Activated T-helper 2 cell treated with anti-CD3 and anti-CD28 coated beads, Interferon-gamma antibody, Interleukin-2, Interleukin-4, amounts not matched to agents 10 μg/mL and 5 μg/mL and 100 μg/mL, durations not matched to agents 14 hours and 24 hours and 36 hours (primary cell): Measurements from ENCODE around the gene MEF2C. TPM values are rescaled to one million over a fixed set of nuclear protein-coding genes. Genes with fewer than 3 reads are reported as not detected.

ENCODE experiments used
- DNase-seq: peaks from one replicate; pipeline ENCODE4 v3.0.0; 2021; ENCODE audit warnings: low spot score
- H3K27ac Mint-ChIP-seq: one replicate; pipeline ENCODE4 v1.8.0; 2021; ENCODE audit warnings: mixed read lengths
- H3K27me3 Mint-ChIP-seq: one replicate; pipeline ENCODE4 v1.8.0; 2021; ENCODE audit warnings: low read depth, mixed read lengths
- H3K36me3 Mint-ChIP-seq: one replicate; pipeline ENCODE4 v1.8.0; 2021; ENCODE audit warnings: low read depth, mixed read lengths
- H3K4me1 Mint-ChIP-seq: one replicate; pipeline ENCODE4 v1.8.0; 2021; ENCODE audit warnings: low read depth, mixed read lengths
- H3K4me3 Mint-ChIP-seq: one replicate; pipeline ENCODE4 v1.8.0; 2021; ENCODE audit warnings: low read depth, mild to moderate bottlenecking, moderate library complexity, mixed read lengths
- H3K9me3 Mint-ChIP-seq: one replicate; pipeline ENCODE4 v1.8.0; 2021; ENCODE audit warnings: mixed read lengths
- intact Hi-C: fragments of 100-400 bp; cut with micrococcal nuclease; formaldehyde crosslinking; loops from one replicate; pipeline ENCODE4 v1.15.1; 2023
- total RNA-seq: library from RNA; stranded (reverse); gene quantifications from 2 replicates; pipeline ENCODE4 v1.2.3, GENCODE V29; 2022

Gene MEF2C
- total RNA-seq, 1 donor from 2014 or later = 0.25 TPM

- peak overlapping the region; percentile 1 for H3K27ac Mint-ChIP-seq
These were observed 204.8 kb downstream of the MEF2C start for GRCh38 chr5:88677943-88678769.

GRCh38 chr5:88677376-88677895 is 205.5 kb downstream of the MEF2C start:
- H3K27ac Mint-ChIP-seq = no peak overlapping the region
- intact Hi-C loops = no loop called here
- H3K27me3 Mint-ChIP-seq = peaks cover 79% of the 10 kb centered on the region
- H3K9me3 Mint-ChIP-seq = peaks cover 4% of the 10 kb centered on the region
- DNase-seq = no peak
- peaks cover 26% of the 10 kb centered on the region for H3K4me1 Mint-ChIP-seq
- H3K4me3 Mint-ChIP-seq = no peak overlapping the region
- H3K36me3 Mint-ChIP-seq = peaks cover 4% of the 10 kb centered on the region

More at GRCh38 chr5:88677943-88678769, 204.8 kb downstream of the MEF2C start:
- no peak for DNase-seq
- H3K4me1 Mint-ChIP-seq = peaks cover 26% of the 10 kb centered on the region
- intact Hi-C loops = no loop called here
- H3K9me3 Mint-ChIP-seq = peaks cover 4% of the 10 kb centered on the region
- peaks cover 81% of the 10 kb centered on the region for H3K27me3 Mint-ChIP-seq
- H3K4me3 Mint-ChIP-seq = no peak overlapping the region
- peaks cover 4% of the 10 kb centered on the region for H3K36me3 Mint-ChIP-seq

- DNase-seq = no peak
- H3K36me3 Mint-ChIP-seq = peaks cover 4% of the 10 kb centered on the region
- peaks cover 4% of the 10 kb centered on the region for H3K9me3 Mint-ChIP-seq
- intact Hi-C loops = no loop called here
- H3K4me1 Mint-ChIP-seq = peaks cover 26% of the 10 kb centered on the region
- no peak overlapping the region for H3K27ac Mint-ChIP-seq
- peak overlapping the region; percentile 20 for H3K4me3 Mint-ChIP-seq
- H3K27me3 Mint-ChIP-seq = peaks cover 83% of the 10 kb centered on the region
These were observed 206.2 kb downstream of the MEF2C start for GRCh38 chr5:88676637-88677375.

GRCh38 chr5:88675708-88676636 is 207.0 kb downstream of the MEF2C start:
- no peak for DNase-seq
- H3K9me3 Mint-ChIP-seq = peaks cover 4% of the 10 kb centered on the region
- H3K36me3 Mint-ChIP-seq = peaks cover 4% of the 10 kb centered on the region
- no peak overlapping the region for H3K27ac Mint-ChIP-seq
- peak overlapping the region; percentile 41 for H3K4me3 Mint-ChIP-seq
- intact Hi-C loops = loop anchor here (1.0 to 2.0 kb wide), 3 partner anchors 10 to 15 kb away; no protein-coding TSS in a partner anchor
- peaks cover 82% of the 10 kb centered on the region for H3K27me3 Mint-ChIP-seq
- H3K4me1 Mint-ChIP-seq = peaks cover 27% of the 10 kb centered on the region

- Mint-ChIP-seq H3K4me3 (peak overlapping the region; percentile 11), H3K4me1 (peaks cover 24% of the 10 kb centered on the region), H3K27me3 (peaks cover 79% of the 10 kb centered on the region), H3K9me3 (peaks cover 4% of the 10 kb centered on the region), H3K36me3 (peaks cover 4% of the 10 kb centered on the region), H3K27ac (peak overlapping the region; percentile 53)
- no peak for DNase-seq
- intact Hi-C loops = loop anchor here (1.0 to 2.0 kb wide), 3 partner anchors 9 to 16 kb away; no protein-coding TSS in a partner anchor
These were observed 207.7 kb downstream of the MEF2C start for GRCh38 chr5:88675168-88675707.

GRCh38 chr5:88674356-88675167 is 208.4 kb downstream of the MEF2C start:
- H3K4me3 Mint-ChIP-seq = peak overlapping the region; percentile 67
- H3K4me1 Mint-ChIP-seq = peaks cover 21% of the 10 kb centered on the region
- intact Hi-C loops = loop anchor here (1.0 to 2.0 kb wide), 3 partner anchors 8 to 17 kb away; no protein-coding TSS in a partner anchor
- peaks cover 79% of the 10 kb centered on the region for H3K27me3 Mint-ChIP-seq
- H3K27ac Mint-ChIP-seq = peak overlapping the region; percentile 22
- peaks cover 4% of the 10 kb centered on the region for H3K36me3 Mint-ChIP-seq
- H3K9me3 Mint-ChIP-seq = peaks cover 4% of the 10 kb centered on the region
- no peak for DNase-seq

GRCh38 chr5:88673253-88674105 is 209.5 kb downstream of the MEF2C start:
- H3K27me3 Mint-ChIP-seq = peaks cover 78% of the 10 kb centered on the region
- H3K36me3 Mint-ChIP-seq = peaks cover 4% of the 10 kb centered on the region
- no peak for DNase-seq
- intact Hi-C loops = loop anchor here (2.0 kb wide), 1 partner anchor 13 kb away; no protein-coding TSS in a partner anchor
- H3K27ac Mint-ChIP-seq = peak overlapping the region; percentile 55
- peaks cover 20% of the 10 kb centered on the region for H3K4me1 Mint-ChIP-seq
- peak overlapping the region; percentile 68 for H3K4me3 Mint-ChIP-seq
- H3K9me3 Mint-ChIP-seq = peaks cover 4% of the 10 kb centered on the region

- intact Hi-C loops = no loop called here
- H3K27ac Mint-ChIP-seq = no peak overlapping the region
These were observed 210.2 kb downstream of the MEF2C start for GRCh38 chr5:88672644-88673252.

GRCh38 chr5:88671505-88672499 is 211.2 kb downstream of the MEF2C start:
- H3K4me3 Mint-ChIP-seq = no peak overlapping the region

More at GRCh38 chr5:88672644-88673252, 210.2 kb downstream of the MEF2C start:
- Mint-ChIP-seq H3K4me1 (peaks cover 23% of the 10 kb centered on the region), H3K4me3 (no peak overlapping the region), H3K27me3 (peaks cover 80% of the 10 kb centered on the region), H3K9me3 (peaks cover 4% of the 10 kb centered on the region), H3K36me3 (peaks cover 4% of the 10 kb centered on the region)
- no peak for DNase-seq

More at GRCh38 chr5:88671505-88672499, 211.2 kb downstream of the MEF2C start:
- H3K36me3 Mint-ChIP-seq = peaks cover 4% of the 10 kb centered on the region
- peaks cover 83% of the 10 kb centered on the region for H3K27me3 Mint-ChIP-seq
- DNase-seq = no peak
- peaks cover 4% of the 10 kb centered on the region for H3K9me3 Mint-ChIP-seq
- H3K4me1 Mint-ChIP-seq = peaks cover 32% of the 10 kb centered on the region
- no peak overlapping the region for H3K27ac Mint-ChIP-seq
- intact Hi-C loops = no loop called here
